LNCAP (cell line): Measurements from ENCODE around the gene CREBBP.

Source experiments
- TF ChIP-seq, protein P1 (sequence below): fragments of 450-650 bp; IDR thresholded peaks from 2 replicates; pipeline ENCODE4 v1.5.1; 2017; ENCODE audit warnings: mild to moderate bottlenecking

CREBBP gene

GRCh38 chr16:3713587-3714242 lies 166.8 kb downstream of the CREBBP start:
- TF ChIP-seq, protein P1, sequence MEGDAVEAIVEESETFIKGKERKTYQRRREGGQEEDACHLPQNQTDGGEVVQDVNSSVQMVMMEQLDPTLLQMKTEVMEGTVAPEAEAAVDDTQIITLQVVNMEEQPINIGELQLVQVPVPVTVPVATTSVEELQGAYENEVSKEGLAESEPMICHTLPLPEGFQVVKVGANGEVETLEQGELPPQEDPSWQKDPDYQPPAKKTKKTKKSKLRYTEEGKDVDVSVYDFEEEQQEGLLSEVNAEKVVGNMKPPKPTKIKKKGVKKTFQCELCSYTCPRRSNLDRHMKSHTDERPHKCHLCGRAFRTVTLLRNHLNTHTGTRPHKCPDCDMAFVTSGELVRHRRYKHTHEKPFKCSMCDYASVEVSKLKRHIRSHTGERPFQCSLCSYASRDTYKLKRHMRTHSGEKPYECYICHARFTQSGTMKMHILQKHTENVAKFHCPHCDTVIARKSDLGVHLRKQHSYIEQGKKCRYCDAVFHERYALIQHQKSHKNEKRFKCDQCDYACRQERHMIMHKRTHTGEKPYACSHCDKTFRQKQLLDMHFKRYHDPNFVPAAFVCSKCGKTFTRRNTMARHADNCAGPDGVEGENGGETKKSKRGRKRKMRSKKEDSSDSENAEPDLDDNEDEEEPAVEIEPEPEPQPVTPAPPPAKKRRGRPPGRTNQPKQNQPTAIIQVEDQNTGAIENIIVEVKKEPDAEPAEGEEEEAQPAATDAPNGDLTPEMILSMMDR = no peak

DNA sequence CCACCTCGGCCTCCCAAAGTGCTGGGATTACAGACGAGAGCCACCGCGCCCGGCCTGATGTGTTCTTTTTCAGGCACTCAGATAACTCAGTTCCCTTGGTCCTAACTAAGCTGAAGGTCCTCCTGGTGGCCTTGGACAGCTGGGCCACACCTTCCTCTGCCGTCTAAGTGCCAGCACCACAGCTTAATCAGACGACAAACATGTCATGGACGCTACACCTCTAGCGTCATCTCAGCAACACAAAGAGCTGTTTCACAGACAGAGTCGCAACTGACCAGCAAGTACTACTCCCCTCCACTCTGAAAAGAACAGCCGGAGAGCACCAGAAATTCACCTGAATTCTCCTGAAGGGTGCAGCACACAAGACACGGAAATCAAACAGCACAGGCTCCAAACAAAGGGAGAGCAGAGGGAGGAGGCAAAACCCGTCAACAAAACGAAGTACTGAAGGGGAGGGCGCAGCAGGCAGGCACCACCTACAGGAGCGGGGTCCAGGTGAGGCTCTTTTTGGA lies 167.6 kb downstream of the CREBBP start:
- TF ChIP-seq, protein P1 = no peak

GRCh38 chr16:3706253-3707012 lies 174.1 kb downstream of the CREBBP start:
- TF ChIP-seq, protein P1 = no peak

DNA sequence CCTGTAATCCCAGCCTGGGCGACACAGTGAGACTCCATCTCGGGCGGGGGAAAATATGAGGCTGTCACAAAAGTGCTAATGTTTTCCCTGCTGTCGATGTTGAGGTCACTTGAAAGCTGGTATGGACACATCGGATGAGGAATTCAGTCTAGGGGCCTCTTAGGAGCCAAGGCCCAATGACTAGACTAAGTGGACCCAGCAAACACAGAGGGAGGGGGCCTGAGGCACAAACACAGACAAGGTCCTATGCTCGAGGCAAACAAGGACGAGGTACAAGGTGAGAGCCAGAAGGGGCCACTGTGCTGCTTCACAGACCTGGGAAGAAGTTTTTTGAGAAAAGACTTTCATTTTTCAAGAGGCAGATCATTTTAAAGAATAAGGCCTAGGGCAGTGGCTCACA lies 178.4 kb downstream of the CREBBP start:
- TF ChIP-seq, protein P1 = no peak

DNA sequence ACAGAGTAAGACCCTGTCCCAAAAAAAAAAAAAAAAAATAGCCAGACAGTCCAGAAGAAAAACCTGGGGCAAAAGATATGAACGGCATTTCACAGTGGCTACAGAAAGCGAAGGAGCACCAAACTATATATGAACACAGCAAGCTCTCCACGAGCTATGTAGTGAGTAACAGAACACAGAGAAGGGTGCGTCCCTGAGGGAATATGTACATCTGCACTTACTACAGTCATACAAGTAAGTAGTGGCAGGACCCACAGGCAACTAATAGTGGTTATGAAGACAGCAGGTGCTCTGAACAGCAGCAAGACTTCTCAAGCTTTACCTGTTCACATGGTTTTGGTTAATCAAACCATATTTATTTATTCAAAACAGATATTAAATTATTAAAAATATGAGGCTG lies 179.0 kb downstream of the CREBBP start:
- TF ChIP-seq, protein P1 = no peak

DNA sequence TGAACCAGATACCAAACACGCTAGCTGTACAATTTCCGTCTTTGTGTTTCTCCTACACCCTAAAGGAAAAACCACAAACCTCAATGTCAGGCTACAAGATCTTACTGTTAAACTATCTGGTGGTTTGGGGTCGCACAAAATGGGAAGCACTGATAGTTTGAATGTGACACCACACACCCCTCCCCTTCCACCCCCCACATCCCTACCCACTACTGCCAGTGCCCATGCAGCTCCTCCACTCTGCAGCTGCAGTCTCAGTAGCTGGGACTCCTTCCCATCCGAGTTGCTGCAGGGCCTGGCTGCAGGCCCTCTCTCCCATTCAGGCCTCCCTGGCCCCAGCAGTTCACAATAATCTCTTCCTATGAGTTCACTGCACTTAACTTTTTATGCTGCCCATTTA lies 181.6 kb downstream of the CREBBP start:
- TF ChIP-seq, protein P1 = no peak

GRCh38 chr16:3696425-3697218 lies 183.9 kb downstream of the CREBBP start:
- TF ChIP-seq, protein P1 = no peak
